HG02884 (cell line): ENCODE measurements around the gene ATP2A3.
"Not testable (repeated sequence)": the region's sequence is repeated elsewhere in the genome, so short reads cannot be mapped to it uniquely, and the experiment has no call there.

Source experiments
- ATAC-seq: cut with Tn5 transposase; IDR thresholded peaks from one replicate; pipeline ENCODE4 v1.9.1; 2021; ENCODE audit warnings: mild to moderate bottlenecking, moderate library complexity; ENCODE audit not compliant: unreplicated experiment

ATP2A3 gene

DNA sequence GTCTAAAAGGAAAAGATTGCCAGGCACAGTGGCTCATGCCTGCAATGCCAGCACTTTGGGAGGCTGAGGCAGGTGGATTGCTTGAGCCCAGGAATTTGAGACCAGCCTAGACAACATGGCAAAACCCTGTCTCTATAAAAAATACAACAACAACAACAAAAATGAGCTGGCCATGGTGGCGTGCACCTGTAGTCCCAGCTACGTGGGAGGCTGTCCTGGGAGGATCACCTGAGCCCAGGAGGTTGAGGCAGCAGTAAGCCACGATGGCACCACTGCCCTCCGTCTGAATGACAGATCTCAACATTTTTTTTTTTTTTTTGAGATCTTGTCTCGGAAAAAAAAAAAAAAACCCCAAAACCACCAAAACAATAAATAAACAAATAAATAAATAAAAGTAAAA is 28.1 kb upstream of the ATP2A3 start:
- ATAC-seq, result no peak

DNA sequence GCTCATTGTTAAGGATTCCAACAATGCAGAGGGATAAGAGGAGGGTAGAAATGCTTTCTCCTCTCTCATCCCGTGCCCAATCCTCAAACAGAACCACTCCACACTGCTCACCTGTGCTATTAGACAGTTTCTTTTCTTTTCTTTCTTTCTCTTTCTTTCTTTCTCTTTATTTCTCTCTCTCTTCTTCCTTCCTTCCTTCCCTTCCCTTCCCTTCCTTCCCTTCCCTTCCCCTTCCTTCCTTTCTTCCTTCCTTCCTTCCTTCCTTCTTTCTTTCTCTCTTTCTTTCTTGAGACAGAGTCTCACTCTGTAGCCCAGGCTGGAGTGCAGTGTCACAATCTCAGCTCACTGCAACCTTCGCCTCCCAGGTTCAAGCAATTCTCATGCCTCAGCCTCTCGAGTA is 27.5 kb upstream of the ATP2A3 start:
- not testable (repeated sequence) for ATAC-seq

DNA sequence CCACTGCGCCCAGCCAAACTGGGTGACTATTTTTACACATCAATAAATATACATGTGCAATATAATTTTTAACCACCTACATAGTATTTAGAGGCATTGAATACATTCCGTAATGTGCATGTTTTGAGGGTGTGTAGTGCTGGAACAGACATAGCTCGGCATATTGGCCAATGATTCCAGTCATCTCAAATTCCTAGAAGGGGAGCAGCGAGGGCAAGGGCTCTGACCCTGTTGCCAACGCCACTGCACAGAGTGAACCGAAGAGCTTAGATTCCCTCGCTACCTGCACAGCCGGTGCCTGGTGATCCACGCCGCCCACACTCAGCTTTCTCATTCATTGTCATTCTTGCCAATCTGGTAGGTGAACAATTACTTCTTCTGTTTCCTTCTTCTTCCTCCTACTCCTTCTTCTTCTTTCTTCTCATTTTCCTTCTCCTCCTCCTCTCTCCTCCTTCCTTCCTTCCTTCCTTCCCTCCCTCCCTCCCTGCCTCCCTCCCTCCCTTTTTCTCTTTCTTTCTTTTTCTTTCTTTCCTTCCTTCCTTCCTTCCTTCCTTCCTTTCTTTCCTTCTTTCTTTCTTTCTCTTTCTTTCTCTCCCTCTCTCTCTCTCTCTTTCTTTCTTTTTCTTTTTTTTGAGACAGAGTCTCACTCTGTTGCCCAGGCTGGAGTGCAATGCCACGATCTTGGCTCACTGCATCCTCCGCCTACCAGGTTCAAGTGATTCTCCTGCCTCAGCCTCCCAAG is 26.3 kb upstream of the ATP2A3 start:
- ATAC-seq, result no peak

DNA sequence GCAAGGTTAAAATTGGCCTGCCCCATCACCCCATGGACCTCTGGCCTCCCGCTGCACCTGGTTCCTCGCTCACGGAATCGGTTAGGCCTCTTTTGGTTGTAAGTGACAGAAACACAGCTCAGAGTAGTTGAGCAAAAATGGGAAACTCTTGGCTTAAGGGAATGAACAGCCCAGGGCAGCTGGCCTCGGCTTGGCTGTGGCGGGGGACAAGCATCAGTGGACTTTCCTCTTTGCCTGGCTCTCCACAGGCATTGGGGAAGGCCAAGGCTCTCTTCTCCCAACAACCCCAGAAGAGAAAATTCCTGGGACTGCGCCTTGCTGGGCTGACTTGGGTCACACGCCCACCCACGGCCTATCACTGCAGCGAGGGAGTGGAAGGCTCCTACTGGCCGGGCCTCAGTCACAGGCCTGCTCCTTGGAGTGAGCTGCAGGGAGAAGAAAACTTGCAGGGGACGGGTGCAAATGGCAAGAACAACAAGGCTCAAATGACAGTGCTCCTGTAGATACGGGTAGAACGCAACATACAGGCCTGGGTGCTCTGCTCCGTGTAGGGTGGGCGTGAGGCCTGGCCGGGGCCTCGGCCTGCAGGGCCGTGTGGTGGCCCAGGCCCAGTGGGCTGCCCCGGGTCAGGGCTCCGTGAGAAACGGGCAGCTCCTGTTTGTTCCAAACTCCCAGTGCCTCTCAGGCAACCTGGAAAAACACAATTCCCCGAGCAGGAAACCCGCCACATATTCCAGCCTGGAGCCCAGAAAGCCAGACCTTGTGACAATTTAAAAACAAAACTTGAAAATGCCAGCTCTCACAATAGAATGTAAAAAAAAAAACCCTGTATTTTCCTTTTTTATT is 25.0 kb upstream of the ATP2A3 start:
- no peak for ATAC-seq

DNA sequence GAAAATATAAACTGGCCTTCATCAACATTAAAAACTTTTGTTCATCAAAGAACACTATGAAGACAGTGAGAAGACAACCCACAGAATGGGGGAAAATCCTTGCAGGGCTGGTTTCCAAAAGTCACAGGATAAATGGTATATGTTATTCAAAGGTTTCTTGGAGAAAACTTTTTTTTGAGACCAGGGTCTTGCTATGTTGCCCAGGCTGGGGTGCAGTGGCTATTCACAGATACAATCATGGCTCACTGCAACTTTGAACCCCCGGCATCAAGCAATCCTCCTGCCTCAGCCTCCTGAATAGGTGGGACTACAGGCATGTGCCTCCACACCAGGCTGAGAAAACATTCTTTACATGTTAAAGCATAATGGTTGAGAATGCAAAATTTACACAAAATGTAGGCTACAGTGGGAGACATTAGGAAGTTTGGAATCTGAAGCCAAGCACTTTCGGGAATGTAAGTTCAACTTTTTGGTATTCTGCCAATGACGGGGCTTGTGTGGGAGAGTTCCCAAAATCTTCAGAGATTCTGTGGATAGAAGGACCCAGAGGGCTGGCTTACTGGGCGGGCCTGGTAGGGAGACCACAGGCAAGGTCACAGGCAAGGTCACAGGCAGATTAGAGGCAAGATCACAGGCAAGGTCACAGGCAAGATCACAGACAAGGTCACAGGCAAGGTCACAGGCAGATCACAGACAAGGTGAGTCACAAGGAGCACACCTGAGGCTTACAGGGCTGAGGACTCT is 24.2 kb upstream of the ATP2A3 start:
- no peak for ATAC-seq

DNA sequence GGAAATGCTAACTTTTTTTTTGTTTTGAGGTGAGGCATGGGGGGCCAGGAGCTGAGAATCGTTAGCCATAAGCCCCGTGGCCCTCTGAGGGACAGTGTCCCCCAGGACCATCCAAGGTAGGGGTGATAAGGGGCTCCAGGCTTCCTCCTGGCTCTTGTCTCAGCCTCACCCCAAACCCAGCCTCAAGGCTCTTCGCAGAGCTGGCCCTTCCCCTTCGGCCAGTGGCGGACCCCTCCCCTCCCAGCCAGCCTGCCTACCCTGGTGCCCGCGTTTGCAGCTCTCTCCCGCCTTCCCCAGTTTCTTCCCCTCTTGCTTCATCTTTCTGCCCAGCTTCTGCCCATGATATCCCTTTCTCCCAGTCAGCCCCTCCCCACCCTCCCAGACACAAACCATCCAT is 22.7 kb upstream of the ATP2A3 start:
- no peak for ATAC-seq

DNA sequence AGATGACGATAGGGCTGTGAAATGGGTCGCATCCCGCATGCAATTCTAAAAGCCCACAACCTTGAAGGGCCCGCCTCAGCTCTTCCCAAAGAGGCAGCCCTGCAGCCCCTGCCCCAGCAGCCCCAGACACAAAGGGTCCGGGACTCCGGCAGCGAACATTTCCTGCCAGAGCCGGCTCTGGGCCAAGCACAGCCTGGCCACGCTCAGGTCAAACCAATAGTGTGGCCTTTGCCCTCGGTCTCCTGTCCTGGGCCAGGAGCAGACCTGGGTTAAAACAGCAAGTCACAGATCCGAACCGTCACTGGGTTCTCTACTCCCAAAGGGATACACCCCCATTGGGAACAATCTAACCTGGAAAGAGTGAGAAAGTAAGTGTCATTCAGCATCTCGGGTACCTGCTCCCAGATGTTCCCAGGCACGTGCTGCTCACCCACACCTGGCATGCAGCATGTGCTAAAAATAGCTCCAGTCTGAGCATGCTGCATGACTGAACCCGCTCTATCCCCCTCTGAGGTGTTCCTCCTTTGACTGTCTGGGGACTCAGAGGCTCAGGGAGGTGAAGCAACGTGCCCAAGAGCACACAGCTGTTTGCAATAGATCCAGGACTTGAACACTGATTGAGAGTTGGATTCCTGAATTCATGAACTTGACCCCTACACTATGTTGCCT is 22.2 kb upstream of the ATP2A3 start:
- ATAC-seq, result no peak

DNA sequence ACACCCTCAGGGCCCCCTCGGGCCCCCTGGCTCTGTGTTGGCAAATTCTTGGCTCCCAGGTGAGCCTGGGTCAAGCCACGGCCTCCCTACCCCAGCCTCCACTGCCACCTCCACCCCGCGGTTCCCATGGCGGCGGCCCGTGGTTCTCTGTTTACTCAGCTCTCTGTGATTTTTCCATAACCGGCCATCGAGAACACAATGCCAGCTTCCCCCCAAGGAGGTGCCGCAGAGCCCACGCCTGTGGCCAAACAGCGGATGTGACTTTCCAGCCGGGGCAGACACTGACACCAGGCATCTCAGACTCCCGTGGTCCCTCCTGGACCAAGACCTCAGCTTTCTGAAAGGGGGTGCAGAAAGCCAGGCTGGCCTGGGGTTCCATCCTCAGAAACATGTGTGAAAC is 21.6 kb upstream of the ATP2A3 start:
- ATAC-seq, result no peak

DNA sequence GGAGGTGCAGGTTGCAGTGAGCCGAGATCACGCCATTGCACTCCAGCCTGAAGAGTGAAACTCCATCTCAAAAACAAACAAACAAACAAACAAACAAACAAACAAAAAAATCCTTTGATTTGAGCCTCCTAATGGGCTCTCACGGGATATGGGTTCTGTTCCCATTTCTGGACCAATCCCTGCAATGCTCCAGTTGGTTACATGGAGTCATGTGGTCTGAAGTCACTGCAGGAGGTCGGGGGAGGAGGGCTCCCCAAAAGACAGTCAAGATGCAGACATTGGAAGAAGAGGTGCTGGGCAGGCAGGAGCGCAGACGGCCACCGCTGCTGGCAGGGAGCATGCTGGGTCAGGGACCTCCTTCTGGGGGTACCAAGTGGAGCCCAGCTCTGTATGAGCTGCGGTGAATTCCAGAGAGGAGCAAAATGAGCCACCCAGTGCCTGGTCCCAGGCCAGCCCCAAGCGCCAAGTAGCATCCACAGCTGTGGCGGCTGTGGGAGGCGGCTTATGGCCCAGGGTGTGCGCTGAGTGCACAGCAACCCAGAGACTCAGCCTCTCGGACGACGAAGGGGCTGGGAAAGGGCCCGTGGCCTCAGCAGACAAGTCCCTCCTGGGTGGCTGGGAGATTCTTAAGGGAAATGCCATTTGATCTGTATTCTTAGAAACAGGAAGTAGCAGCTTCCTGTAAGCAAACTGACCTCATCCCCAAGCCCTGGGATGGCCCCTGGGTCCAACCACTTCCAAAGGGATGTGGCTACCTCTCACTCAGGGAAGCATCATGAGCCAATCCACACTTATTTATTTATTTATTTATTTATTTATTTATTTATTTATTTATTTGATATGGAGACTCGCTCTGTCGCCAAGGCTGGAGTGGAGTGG is 19.6 kb upstream of the ATP2A3 start:
- ATAC-seq, result no peak

DNA sequence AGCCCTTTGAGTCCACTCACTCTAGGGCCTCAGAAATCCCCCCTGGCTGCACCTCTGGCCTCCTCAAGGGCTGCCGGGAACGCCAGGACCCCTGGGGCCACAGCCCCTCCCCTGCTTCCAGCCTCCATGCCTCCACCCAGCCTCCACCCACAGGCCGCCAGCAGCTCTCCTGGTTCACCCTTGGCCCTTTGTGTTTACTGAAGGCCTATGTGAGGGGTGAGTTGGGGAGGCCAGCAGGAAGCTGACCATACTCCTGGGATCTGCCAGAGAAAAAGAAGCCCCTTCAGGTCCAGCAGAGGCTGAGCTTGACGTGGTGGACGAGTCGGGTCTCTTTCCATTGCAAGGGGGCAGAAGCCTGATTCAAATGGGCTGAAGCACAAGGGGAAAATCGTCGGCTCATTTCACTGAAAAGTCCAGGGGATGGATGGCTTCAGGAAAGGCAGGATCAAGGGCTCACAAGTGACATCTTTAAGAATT is 18.3 kb upstream of the ATP2A3 start:
- ATAC-seq, result no peak

DNA sequence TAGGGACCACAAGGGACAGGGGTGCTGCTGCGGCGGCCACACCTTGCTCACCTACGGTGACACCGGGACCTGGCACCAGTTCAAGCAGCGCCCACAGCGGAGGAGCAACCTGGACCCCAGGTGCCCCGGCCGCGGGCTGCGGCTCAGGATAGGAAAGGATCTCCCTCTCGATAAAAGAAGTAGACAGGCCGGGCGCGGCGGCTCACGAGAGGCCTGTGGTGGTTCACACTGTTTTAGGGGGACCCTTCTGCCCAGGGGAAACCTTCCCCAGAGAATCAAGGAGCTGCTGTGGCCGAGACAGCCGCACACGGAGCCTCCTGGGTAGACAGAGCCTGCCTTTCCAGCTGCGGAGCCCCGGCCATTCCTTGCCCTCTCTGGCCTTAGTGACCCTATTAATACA is 17.9 kb upstream of the ATP2A3 start:
- ATAC-seq, result no peak

DNA sequence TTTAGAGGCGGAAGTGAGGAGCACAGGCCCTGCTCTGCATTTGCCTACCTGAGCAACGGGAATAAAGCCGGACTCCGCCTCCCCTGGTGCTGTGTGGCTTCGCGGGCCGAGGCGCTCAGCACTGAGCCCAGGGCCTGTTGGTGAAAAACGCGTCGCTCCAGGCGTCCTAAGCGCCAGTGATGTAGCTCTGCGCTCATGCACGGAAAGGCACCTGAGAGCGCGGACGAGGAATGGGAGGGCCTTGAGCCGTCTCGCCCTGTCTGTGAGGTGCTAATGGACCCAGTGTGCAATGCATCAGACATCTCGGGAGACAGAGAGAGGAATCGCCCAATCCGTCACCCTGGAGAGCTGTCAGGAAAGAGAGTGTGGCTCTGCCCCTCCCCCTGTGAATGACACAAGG is 17.2 kb upstream of the ATP2A3 start:
- no peak for ATAC-seq

DNA sequence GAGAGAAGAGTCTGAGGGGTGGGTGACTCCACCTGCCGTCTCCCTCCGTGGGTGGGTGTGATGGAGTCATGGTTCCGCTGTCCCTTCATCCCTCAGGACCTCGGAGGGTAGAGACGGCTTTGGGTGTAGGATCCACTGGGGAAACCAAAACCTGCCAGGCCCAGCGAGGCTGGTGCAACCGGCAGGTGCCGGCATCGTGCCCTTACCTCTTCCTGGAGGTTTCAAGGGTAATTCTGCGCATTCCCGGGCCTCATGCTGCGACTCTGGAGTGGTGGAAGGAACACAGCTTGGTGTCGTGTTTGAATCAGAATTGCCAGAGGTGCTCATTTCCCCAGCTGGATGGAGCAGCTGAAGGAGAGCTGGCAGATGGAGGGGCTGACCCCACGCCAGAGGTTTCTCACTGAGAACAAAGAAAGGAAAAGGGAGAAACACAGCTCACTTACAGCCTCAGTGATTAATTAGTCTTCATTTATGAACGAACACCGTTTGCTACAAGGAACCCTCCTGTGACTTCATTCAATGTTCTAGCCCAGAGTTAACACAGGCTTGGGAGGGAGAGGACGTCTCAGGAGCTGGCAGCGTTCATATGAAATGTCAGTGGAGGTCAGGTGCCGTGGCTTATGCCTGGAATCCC is 16.3 kb upstream of the ATP2A3 start:
- ATAC-seq, result no peak

DNA sequence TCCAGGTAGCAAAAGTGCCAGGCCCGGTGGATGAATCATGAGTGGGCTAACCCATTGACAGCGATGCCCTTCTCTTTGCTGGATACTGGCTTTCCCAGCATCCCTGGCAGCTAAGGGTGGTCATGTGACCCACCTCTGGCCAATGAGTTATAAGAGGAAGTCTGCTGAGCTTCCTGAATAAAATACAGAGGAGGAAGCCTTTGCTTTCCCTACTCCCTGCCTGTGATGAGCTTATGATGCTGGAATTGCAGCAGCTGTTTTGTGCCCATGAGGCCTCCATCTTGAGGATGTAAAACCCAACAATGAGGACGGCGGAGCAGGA is 15.0 kb upstream of the ATP2A3 start:
- ATAC-seq, result no peak

DNA sequence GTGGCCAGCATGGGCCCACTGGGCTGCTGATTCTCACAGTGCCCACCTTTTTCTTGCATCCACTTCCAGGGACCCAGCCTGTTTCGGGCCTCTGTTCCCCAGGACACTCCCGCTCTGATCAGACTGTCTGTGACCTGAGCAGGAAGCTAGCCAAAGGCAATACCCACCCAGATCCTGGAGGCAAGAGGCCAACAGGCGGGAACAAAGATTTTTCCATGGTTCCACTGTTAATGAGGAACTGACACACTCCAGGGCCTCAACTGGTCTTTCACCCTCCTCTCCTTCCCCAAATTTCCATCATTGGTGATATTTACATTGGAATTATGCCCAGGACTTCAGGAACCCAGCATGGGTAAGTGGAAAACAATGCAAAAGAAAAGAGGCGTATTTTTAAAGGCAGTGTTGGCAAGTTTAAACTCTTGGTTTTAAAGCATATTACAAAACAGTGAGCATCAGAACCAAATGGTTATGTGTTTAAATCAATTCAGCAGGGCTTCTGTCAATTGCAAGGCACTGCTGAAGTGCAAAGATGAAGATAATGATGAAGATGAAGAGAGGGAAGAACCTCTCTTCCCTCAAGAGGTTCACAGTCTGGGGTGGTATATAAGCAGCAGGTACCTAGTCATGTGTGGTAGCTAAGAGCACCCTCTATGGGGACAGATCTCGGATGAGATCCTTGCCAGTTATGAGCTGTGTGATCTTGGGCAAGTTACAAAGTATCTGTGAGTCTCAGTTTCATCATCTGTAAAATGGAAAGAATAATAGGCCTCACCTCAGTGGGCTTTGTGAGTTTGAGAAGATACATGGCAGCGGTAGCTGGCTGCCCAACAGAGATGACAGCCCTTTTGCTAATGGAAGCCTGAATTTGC is 14.4 kb upstream of the ATP2A3 start:
- ATAC-seq, result no peak

DNA sequence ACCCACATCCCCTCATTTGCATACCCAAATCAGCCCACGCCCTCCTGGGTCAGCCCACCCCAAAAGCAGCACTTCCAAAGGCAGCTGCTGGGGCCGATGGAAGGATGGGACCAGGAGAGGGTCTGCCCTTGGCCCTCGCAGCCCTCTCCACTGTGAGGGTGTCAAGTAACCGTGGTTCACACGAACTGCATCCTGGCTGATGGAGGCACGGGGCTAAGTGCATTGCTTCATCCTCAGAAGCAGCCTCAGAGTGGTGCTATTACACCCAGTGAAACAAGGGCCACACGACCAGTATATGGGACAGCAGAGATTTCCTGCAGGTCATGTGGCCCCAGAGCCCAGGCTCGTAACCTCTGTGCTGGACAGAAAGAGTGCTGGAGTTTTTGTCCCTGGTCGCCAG is 13.2 kb upstream of the ATP2A3 start:
- no peak for ATAC-seq

DNA sequence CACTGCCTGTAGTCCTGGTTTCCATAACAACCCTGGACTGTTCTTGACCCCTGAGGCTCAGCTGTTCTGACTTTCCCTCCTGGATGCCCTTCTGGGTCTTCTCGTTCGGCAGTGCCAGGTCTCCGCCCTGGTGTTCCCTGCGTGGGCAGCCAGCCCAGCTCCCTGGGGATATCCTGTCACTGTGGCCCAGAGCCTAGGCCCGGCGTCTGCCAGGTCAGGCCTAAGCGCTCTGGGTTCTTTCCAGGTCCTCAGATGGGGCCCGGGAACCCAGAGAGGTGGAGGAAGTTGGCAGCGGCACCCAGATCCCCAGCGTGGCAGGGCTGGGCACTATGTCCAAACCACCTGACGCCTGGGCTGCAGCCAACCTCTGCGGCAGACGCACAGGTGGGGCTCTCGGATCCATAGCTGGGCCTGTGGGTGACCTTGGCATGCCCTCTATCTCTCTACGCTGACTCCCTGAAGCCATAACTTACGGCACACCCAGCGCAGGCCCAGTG is 12.5 kb upstream of the ATP2A3 start:
- no peak for ATAC-seq

DNA sequence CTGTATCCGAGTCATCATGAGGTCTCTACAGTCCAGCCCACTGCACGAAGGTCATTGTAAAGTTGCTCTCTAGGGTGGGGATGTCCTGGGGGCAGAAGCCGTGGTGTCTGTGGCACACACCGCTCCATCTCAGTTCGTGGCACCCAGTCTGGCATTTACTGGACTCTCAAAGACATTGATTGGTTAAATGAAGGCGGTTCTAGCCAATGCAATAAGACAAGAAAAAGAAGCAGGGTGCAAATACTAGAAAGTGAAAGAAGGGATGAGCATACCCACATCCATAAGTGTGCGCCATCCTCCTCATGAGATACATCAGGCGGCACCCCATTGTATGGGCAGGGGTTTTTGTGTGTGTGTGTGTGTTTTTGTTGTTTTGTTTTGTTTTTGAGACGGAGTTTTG is 10.7 kb upstream of the ATP2A3 start:
- no peak for ATAC-seq
